Hematopoietic multipotent progenitor cell treated with erythropoietin and hydrocortisone succinate and interleukin-3 and kit ligand, for 17 days (in vitro differentiated cells): ENCODE data around the gene KCNJ12.
"Not testable (repeated sequence)": the region's sequence is repeated elsewhere in the genome, so short reads cannot be mapped to it uniquely, and the experiment has no call there.

ENCODE experiments used
- DNase-seq: peaks from one replicate; pipeline ENCODE4 v3.0.0-alpha.2; 2015; ENCODE audit warnings: low spot score

Gene KCNJ12

GRCh38 chr17:21387616-21388015, 11.5 kb downstream of the KCNJ12 start:
- DNase-seq, result no peak

DNA sequence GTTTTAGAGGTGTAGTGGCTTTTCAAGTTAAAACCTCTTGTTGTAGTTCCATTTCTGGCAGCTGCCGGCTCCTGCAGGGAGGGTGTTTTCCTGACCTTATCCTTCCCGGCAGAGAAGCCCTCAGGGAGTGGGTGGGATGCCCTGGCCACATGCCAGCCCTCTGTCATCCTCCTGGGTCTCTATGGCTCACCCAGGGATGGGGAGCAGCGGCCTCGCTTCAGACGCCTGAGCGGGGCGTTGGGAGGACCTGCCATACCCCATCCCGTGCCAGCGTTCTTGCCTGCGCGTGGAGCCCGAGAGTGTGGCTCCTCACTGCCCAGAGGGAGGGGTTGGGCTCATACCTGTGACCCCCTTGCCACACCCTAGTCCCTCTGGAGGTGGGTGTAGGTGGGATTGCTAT, 11.9 kb downstream of the KCNJ12 start:
- no peak for DNase-seq

GRCh38 chr17:21388944-21389343, 12.8 kb downstream of the KCNJ12 start:
- DNase-seq, result no peak

DNA sequence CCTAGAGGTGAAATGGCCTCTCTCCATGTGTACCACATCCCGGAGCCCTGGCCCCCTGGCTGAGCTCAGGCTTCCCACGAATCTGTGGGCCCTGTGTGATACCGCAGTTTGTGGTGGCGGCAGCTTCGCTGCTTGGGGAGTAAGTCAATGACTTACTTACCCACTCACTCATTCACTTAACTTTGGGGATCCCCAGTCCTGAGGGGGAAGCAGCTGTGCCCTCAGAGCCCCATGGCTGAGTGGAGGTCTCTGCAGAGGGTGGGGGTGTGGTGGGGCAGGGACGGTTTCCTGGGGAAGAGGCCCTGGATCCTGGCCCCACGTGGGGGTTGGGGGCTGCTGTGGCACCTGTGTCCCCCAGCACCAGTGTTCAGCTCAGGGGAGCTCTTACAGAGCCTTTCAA, 13.2 kb downstream of the KCNJ12 start:
- DNase-seq, result no peak

GRCh38 chr17:21390294-21390693, 14.1 kb downstream of the KCNJ12 start:
- no peak for DNase-seq

GRCh38 chr17:21392266-21392665, 16.1 kb downstream of the KCNJ12 start:
- no peak for DNase-seq

DNA sequence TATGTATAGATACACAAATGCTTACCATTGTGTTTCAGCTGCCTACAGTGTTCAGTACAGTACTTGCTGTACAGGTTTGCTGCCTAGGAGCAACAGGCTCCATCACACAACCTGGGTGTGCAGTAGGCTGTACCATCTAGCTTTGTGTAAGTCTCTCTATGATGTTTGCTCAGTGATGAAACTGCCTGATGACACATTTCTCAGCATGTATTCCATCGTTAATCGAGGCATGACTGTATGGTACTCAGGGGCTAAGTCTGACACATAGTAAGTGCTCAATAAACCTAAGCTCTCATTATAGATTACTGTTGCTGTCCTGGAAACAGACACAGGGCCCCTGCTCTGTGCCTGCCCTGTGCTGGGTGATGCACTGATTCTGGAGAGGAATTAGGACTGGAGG, 18.1 kb downstream of the KCNJ12 start:
- DNase-seq, result no peak

DNA sequence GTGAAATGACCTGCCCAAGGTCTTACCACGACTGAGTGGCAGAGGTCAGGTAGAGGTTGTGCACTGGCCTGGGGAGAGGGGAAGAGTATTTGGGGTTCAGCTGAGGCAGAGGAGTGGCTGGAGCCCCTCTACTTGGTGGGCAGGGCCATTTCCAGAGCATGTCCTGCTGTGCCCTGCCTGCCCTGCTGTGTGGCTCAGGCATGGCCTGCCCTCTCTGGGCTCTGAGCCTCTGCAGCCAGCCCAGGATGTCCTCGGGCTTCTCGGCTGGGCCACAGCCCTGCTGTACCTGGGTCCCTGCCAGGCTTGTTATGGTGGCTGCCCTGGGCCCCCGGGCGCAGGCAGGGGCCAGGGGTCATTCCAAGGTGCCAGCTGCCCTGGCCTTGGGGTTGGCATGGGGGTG, 19.6 kb downstream of the KCNJ12 start:
- no peak for DNase-seq

DNA sequence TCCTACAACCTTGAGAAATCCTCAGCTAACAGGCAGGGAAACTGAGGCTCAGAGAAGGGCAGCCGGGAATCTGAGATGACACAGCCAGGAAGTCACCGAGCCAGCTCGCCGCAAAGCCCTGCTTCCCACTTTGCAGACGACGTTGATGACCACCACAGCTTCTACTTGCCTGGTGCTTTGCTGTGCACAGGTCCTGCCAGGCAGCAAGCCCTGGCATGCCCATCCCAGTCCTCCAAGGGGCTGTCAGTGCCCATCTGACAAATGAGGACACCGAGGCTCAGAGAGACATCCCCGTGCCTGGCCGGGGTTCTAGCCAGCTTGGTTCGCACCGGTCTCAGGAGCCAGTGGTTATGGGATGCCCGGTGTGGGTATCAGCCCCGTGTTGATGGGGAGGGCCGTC, 20.1 kb downstream of the KCNJ12 start:
- no peak for DNase-seq

GRCh38 chr17:21397341-21398190, 21.4 kb downstream of the KCNJ12 start:
- no peak for DNase-seq

DNA sequence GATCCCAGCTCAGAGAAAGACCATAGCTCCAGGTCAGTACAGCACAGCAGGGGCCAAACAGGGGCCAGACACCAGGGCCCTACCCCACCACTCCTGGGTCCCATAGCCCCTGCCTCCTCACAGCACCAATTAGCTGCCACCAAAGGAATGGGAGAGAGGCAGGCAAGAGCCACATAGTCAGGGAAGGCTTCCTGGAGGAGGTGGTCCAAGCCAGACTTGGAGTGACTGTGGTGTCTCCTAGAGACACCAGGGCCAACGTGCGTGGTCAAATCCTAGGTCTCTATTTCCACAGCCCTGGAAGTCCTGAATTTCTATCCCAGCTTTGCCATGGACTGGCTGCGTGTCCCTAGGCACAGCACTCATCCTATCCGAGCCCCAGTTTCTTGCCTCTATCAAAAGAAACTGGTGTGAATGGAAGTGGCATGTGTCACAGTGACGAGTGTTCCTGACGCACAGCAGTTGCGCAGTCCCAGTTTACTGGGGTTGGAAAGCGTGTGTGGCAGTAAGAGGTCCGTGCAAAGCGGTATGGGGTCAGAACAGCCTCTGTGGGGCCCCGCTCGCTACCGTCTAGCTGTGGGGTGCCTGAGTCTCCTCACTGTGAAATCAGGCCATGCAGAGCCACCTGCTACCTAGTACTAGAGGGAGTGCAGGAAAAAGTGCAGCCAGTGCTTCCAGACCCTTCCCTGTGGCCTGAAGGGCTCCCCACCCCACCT, 23.5 kb downstream of the KCNJ12 start:
- no peak for DNase-seq

DNA sequence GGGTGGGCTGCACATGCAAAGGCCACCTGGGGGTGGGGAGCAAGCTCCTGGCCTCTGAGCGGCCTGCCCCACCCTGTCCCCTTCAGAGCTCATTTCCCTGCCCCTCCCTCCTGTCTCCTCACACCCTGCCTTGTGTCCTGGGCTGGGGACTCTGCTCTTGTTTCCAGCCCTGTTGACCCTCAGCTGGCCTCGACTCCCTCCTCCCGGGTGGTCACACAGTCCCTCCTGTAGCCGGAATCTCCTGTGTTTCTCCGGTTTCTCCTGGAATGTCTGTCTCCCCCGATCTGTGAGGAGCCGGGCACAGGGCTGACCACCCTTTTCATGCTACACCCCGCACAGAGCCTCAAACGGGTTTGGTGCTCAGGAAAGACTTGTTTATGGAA, 24.0 kb downstream of the KCNJ12 start:
- DNase-seq, result not testable (repeated sequence)

DNA sequence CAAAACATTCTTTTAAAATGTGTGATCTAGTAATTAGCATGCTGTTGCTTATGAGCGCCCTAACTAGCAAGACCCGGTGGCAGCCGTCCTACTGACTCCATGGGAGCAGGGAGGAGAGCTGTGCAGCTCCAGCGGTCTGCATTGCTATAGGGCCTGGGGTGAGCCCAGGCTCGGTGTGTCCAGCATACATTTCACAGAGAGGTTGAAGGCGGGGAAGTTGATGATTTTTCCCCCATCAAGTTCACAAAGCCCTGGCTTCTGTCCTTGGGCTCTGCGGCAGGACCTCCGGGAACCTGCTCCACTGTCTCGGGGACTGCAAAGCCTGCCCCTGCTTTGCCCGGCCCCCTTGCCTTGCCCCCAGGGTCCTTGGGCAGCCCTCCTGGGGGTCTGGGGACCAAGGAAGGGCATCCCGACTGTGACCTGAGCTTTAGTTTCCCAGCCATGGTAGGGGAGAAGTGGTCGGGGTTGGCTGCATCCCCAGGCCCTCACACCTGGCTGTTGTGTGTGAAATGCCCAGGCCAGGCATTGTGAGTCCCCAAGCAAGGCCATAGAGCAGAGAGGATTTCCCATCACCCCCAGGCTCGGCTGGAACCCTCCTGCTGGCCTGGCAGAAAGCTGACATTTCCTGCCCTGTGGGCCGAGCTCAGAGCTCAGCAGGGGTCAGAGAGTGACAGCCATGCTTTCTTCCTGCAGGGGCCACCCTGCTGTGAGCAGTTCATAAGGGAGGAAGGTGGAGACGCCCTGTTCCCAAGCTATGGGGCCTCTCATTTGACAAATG, 24.8 kb downstream of the KCNJ12 start:
- no peak for DNase-seq

DNA sequence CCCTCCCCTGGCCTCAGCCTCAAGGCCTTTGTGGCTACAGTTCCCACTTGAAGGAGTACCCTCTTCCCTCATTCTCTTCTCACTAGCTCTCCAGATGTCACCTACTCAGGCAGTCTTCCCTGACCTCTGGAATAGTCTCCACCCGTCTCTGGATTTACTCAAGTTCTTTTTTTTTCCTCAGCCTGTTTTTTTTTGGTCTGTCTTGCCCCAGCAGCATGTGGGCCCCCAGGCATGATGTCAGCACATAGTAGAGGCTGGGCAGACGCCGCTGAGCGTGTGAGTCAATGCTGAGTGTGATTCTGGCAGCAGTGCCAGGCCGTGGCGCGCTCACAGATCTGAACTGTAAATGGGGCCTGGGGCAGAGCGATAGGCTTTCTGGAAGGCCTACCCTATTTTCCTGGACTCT, 26.0 kb downstream of the KCNJ12 start:
- DNase-seq, result not testable (repeated sequence)

GRCh38 chr17:21402926-21403325, 26.8 kb downstream of the KCNJ12 start:
- not testable (repeated sequence) for DNase-seq

GRCh38 chr17:21404106-21404505, 27.9 kb downstream of the KCNJ12 start:
- DNase-seq, result not testable (repeated sequence)

DNA sequence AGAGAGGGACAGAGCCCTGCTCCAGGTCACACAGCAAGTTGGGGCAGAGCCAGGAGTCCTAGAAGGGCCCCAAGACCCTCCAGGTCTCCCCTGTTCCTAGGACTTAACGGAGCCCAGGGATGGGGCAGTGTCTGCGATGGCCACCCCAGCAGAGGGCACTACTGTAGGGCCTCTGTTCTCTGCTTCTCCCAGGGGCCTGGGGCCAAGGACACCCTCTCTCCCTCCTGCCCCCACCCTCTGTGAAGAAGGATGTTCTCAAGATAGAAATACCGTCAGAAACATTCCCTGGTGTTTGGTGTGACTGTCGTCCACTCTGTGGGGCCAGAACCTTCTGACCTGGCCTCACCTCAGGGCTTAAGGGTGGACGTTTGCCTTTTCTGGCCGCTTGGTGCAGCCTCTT, 28.4 kb downstream of the KCNJ12 start:
- not testable (repeated sequence) for DNase-seq

- DNase-seq, result not testable (repeated sequence)
These were observed 29.0 kb downstream of the KCNJ12 start for GRCh38 chr17:21404956-21405731.

GRCh38 chr17:21405904-21406400, 29.8 kb downstream of the KCNJ12 start:
- not testable (repeated sequence) for DNase-seq

DNA sequence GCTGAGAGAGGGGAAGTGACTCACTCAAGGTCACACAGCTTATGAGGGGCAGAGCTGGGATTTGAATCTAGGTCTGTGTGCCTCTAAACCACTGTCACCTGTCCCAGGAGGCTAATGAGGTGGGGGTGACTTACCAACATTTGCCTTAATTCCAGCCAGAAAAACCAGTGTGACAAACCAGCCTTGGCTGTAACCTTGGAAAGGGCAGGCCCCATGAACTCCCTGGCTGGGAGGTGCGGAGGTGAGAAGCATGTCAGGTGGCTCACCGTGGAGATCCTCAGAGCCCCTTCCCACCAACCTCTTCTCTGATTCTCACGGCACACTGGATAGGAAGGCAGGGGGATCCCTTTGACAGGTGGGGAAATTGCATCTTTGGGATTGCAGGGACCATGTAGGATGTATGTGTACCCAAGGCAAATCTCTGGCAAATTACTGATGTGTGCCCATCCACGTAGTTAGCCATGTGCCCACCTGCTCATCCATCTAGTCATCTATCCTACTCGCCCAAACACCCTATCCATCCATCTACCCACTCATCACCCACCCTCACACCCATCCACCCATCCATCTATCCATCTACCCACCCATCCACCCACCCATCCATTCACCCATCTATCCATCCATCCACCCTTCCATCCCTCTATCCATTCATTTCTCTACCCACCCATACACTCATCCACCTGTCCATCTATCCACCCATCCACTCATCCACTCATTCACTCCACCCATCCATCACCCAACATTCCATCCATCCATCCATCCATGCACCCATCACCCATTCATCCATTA, 30.7 kb downstream of the KCNJ12 start:
- not testable (repeated sequence) for DNase-seq

DNA sequence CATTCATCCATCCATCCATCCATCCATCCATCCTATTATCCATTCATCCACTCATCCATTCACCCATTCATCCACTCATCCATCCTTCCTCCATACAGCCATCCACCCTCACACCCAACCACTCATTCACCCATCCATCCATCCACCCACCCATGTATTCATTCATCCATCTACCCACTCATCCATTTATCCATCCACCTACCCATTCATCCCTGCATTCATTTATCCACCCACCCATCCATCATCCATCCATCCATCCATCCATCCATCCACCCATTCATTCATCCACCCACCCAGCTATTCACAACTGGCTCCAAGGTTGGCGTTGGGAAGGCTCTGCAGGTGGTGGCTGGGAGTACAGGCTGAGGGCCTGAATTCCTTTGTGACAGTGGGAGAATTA, 31.6 kb downstream of the KCNJ12 start:
- not testable (repeated sequence) for DNase-seq
